Esophagus squamous epithelium (tissue), 4 donors: ENCODE data around the gene GPC5.

ENCODE experiments used
- CTCF ChIP-seq, 6 experiments: fragments of 450-650 bp in 4 of 6; fragments of 200-600 bp in 2 of 6; sonication (generic) in 2 of 6; IDR thresholded peaks; one replicate each; pipeline ENCODE4 v1.5.1; 2016 to 2019; ENCODE audit warnings: antibody characterized with exemption in 6 of 6, mild to moderate bottlenecking in 4 of 6, moderate library complexity in 4 of 6
- POLR2A ChIP-seq, 4 donors: fragments of 450-650 bp; IDR thresholded peaks; one replicate each; pipeline ENCODE4 v1.6.1; 2017; ENCODE audit warnings: antibody characterized with exemption in 4 of 4, mild to moderate bottlenecking in 4 of 4, moderate library complexity in 3 of 4

- TF ChIP-seq CTCF (IDR thresholded peaks at IDR 0.05) (no peak), POLR2A (IDR thresholded peaks at IDR 0.05) (no peak)
Measured at GRCh38 chr13:91601273-91601672, 202.9 kb downstream of the GPC5 start.
